Cardiac muscle cell (in vitro differentiated cells and primary cell): Measurements from ENCODE around the gene ZBTB47. TPM values are rescaled to one million over a fixed set of nuclear protein-coding genes. Genes with fewer than 3 reads are reported as not detected.

Source experiments
- DNase-seq, 2 donors: peaks; one replicate each; pipeline versions ENCODE4 v3.0.0 to v3.0.0-alpha.2; 2010 to 2017; ENCODE audit warnings: low read depth in 1 of 2, low spot score in 1 of 2
- H3K27ac ChIP-seq: fragments of 200-600 bp; sonication (generic); 2 replicates; pipeline ENCODE4 v1.5.1; 2016
- H3K27me3 ChIP-seq: fragments of 200-600 bp; sonication (generic); 2 replicates; pipeline ENCODE4 v1.6.0; 2016; ENCODE audit warnings: control low read depth
- H3K36me3 ChIP-seq: fragments of 200-600 bp; sonication (generic); 2 replicates; pipeline ENCODE4 v1.5.1; 2016; ENCODE audit warnings: control low read depth
- H3K4me1 ChIP-seq: fragments of 200-600 bp; sonication (generic); 2 replicates; pipeline ENCODE4 v1.8.1; 2017; ENCODE audit warnings: low read depth, mild to moderate bottlenecking, mixed run types
- H3K4me3 ChIP-seq: fragments of 200-600 bp; sonication (generic); 2 replicates; pipeline ENCODE4 v1.5.1; 2016; ENCODE audit warnings: mild to moderate bottlenecking
- H3K9me3 ChIP-seq: fragments of 200-600 bp; sonication (generic); 2 replicates; pipeline ENCODE4 v1.5.1; 2017; ENCODE audit warnings: low read depth, mild to moderate bottlenecking, control low read depth
- polyA plus RNA-seq: library from polyadenylated mRNA; unstranded; fragments of >200 nt; fragmentation: Nextera tagmentation; extraction: Ambion mirVana; gene quantifications from 2 replicates; pipeline ENCODE4 v1.2.1, GENCODE V29; 2016
- total RNA-seq: library from RNA; depleted of rRNA; stranded (reverse); fragments of >200 nt; gene quantifications from 2 replicates; pipeline ENCODE4 v1.2.3, GENCODE V29; 2016
- TF ChIP-seq, protein P1 (sequence below): IDR thresholded peaks from 2 replicates; pipeline ENCODE4 v1.5.1; 2012; ENCODE audit warnings: low read depth, mild to moderate bottlenecking, low read length

Gene ZBTB47
- total and polyA plus RNA-seq, 2 experiments from 2014 or later, result 4.1 to 30.1 TPM

GRCh38 chr3:42709621-42710020, 56.1 kb downstream of the ZBTB47 start:
- no peak overlapping the region for H3K4me3 ChIP-seq
- TF ChIP-seq, protein P1, sequence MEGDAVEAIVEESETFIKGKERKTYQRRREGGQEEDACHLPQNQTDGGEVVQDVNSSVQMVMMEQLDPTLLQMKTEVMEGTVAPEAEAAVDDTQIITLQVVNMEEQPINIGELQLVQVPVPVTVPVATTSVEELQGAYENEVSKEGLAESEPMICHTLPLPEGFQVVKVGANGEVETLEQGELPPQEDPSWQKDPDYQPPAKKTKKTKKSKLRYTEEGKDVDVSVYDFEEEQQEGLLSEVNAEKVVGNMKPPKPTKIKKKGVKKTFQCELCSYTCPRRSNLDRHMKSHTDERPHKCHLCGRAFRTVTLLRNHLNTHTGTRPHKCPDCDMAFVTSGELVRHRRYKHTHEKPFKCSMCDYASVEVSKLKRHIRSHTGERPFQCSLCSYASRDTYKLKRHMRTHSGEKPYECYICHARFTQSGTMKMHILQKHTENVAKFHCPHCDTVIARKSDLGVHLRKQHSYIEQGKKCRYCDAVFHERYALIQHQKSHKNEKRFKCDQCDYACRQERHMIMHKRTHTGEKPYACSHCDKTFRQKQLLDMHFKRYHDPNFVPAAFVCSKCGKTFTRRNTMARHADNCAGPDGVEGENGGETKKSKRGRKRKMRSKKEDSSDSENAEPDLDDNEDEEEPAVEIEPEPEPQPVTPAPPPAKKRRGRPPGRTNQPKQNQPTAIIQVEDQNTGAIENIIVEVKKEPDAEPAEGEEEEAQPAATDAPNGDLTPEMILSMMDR, result no peak
- DNase-seq, result no peak
- H3K36me3 ChIP-seq, result no peaks in the 10 kb centered on the region
- no peaks in the 10 kb centered on the region for H3K4me1 ChIP-seq
- H3K27ac ChIP-seq, result no peak overlapping the region
- no peaks in the 10 kb centered on the region for H3K9me3 ChIP-seq
- no peaks in the 10 kb centered on the region for H3K27me3 ChIP-seq

DNA sequence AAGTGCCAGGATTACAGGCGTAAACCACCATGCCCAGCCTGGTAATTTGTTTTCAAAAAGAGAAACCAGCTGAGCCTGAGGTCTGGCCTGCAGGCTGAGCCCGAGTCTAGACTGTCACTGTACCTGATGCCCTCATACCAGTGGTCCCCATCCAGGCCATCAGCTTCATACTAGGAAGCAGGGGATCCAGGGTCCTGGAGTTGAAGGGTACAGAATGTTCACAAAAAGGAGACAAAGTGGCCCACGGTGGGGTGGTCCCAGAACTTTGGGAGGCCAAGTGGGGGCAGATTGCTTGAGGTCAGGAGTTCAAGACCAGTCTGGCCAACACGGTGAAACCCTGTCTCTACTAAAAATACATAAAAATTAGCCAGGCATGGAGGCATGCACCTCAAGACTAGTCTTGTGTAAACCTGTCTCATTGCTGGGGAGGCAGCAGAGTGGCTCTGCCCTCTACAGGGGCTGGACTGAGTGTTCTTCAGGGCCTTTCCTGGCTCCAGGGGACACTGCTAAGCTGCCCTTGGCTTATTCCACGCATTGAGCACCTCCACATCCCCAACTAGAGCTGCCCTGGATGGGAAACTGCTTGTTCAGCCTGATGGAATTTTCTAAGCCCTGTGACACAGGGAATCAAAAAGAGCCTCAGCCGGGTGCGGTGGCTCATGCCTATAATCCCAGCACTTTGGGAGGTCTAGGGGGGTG, 57.0 kb downstream of the ZBTB47 start:
- TF ChIP-seq, protein P1, result no peak
- Histone ChIP-seq H3K36me3 (no peaks in the 10 kb centered on the region), H3K4me1 (no peaks in the 10 kb centered on the region), H3K27me3 (no peaks in the 10 kb centered on the region), H3K27ac (no peak overlapping the region), H3K4me3 (no peak overlapping the region), H3K9me3 (no peaks in the 10 kb centered on the region)
- DNase-seq, result no peak

GRCh38 chr3:42711491-42712343, 58.2 kb downstream of the ZBTB47 start:
- DNase-seq, result no peak
- H3K4me3 ChIP-seq, result no peak overlapping the region
- no peaks in the 10 kb centered on the region for H3K27me3 ChIP-seq
- TF ChIP-seq, protein P1, result no peak
- no peaks in the 10 kb centered on the region for H3K4me1 ChIP-seq
- H3K9me3 ChIP-seq, result no peaks in the 10 kb centered on the region
- no peak overlapping the region for H3K27ac ChIP-seq
- H3K36me3 ChIP-seq, result no peaks in the 10 kb centered on the region

- H3K36me3 ChIP-seq, result no peaks in the 10 kb centered on the region
- H3K9me3 ChIP-seq, result no peaks in the 10 kb centered on the region
- H3K4me1 ChIP-seq, result no peaks in the 10 kb centered on the region
- no peaks in the 10 kb centered on the region for H3K27me3 ChIP-seq
- no peak for DNase-seq
- no peak overlapping the region for H3K27ac ChIP-seq
- TF ChIP-seq, protein P1, result no peak
- H3K4me3 ChIP-seq, result no peak overlapping the region
These were observed 58.8 kb downstream of the ZBTB47 start for GRCh38 chr3:42712344-42712648.

DNA sequence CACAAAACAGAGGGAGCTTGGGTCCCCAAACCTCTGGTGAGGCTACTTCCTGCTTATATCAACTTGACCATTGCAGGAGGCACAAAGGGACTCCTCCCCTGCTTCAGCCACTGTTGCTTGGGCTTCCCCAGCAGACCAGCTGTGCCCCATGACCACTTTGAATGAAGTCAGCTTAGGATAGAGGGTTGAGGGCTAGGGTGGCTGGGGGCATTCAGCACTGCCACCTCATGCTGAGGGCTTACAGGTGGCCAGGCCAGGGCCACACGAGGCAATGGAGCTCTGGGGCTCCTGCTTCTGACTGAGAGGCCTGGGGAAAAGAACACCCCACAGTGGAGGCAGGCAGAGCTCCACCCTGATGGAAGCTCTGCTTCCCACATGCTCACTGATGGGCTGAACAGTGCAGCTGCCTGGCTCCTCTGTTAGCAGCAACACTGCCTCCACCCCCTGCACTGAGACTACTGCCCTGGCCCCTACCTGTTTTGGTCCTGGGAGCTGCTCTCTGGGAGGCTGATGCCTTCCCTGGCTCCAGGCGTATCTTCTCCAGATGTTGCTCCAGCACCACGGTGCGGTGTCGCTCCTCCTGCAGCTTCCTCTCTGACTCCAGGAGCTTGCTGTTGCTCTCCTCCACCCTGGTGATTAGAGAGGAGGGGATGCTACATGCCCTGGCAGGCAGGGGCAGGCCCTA, 59.3 kb downstream of the ZBTB47 start:
- Histone ChIP-seq H3K4me3 (no peak overlapping the region), H3K27ac (no peak overlapping the region), H3K36me3 (no peaks in the 10 kb centered on the region), H3K9me3 (no peaks in the 10 kb centered on the region), H3K4me1 (no peaks in the 10 kb centered on the region), H3K27me3 (no peaks in the 10 kb centered on the region)
- DNase-seq, result no peak
- TF ChIP-seq, protein P1, result no peak
